GM12878 (cell line): ENCODE measurements around the gene MFAP4. TPM values are rescaled to one million over a fixed set of nuclear protein-coding genes. Genes with fewer than 3 reads are reported as not detected.

ENCODE experiments used
- CBFB ChIP-seq: IDR thresholded peaks from 2 replicates; pipeline ENCODE4 v1.6.1; 2016; ENCODE audit warnings: antibody characterized with exemption, low read depth
- CHD1 ChIP-seq: IDR thresholded peaks from 2 replicates; pipeline ENCODE4 v1.6.1; 2012; ENCODE audit warnings: low read depth, low read length, improper control_type of control experiment
- DPF2 ChIP-seq: fragments of 450-650 bp; IDR thresholded peaks from 2 replicates; pipeline ENCODE4 v1.6.1; 2017; ENCODE audit warnings: mild to moderate bottlenecking
- ESRRA ChIP-seq: IDR thresholded peaks from 2 replicates; pipeline ENCODE4 v1.6.1; 2012; ENCODE audit warnings: mild to moderate bottlenecking, low read length, improper control_type of control experiment
- FOXM1 ChIP-seq: IDR thresholded peaks from 2 replicates; pipeline ENCODE4 v1.6.1; 2012; ENCODE audit warnings: low read depth, mild to moderate bottlenecking, inconsistent platforms, low read length, moderate library complexity
- KLF5 ChIP-seq: fragments of 450-650 bp; IDR thresholded peaks from 2 replicates; pipeline ENCODE4 v1.6.1; 2014; ENCODE audit warnings: mild to moderate bottlenecking; ENCODE audit not compliant: partially characterized antibody
- PAX5 ChIP-seq: IDR thresholded peaks from 2 replicates; pipeline ENCODE4 v1.6.1; 2011; ENCODE audit warnings: low read depth, low read length, borderline replicate concordance
- SREBF2 ChIP-seq: IDR thresholded peaks from 2 replicates; pipeline ENCODE4 v1.6.1; 2012; ENCODE audit warnings: mild to moderate bottlenecking, low read length
- STAT1 ChIP-seq: fragments of 450-650 bp; conservative IDR thresholded peaks from 2 replicates; pipeline ENCODE4 v1.6.1; 2014; ENCODE audit warnings: antibody characterized with exemption, mild to moderate bottlenecking
- TCF7 ChIP-seq: IDR thresholded peaks from 2 replicates; pipeline ENCODE4 v1.6.1; 2014; ENCODE audit warnings: antibody characterized with exemption, borderline replicate concordance
- YBX1 ChIP-seq: fragments of 450-650 bp; IDR thresholded peaks from 2 replicates; pipeline ENCODE4 v1.6.1; 2016; ENCODE audit warnings: antibody characterized with exemption
- ZBED1 ChIP-seq: IDR thresholded peaks from 2 replicates; pipeline ENCODE4 v1.6.1; 2016; ENCODE audit warnings: borderline replicate concordance
- ZNF622 ChIP-seq: fragments of 450-650 bp; IDR thresholded peaks from 2 replicates; pipeline ENCODE4 v1.6.1; 2017; ENCODE audit warnings: mild to moderate bottlenecking, inconsistent platforms
- ZSCAN29 ChIP-seq: fragments of 450-650 bp; IDR thresholded peaks from 2 replicates; pipeline ENCODE4 v1.6.1; 2017; ENCODE audit warnings: mild to moderate bottlenecking, moderate library complexity
- polyA plus RNA-seq, 11 experiments: library from polyadenylated mRNA; depleted of rRNA in 4 of 11; unstranded in 6 of 11; stranded (reverse) in 5 of 11; fragments of >200 nt; fragmentation: Nextera tagmentation in 4 of 11; fragmentation: Illumina TruSeq in 1 of 11; extraction: Ambion mirVana in 4 of 11; extraction: Trizol in 1 of 11; gene quantifications; 1 replicate in 1 of 11; 2 replicates in 10 of 11; pipeline versions ENCODE4 v1.2.1 to v1.2.3, GENCODE V29; 2011 to 2016; ENCODE audit warnings: inconsistent platforms in 2 of 11, missing spikeins in 2 of 11, low read depth in 1 of 11
- total RNA-seq, 4 experiments: library from RNA; depleted of rRNA in 3 of 4; stranded (reverse); fragments of >200 nt in 3 of 4; fragmentation: Illumina TruSeq in 1 of 4; extraction: Trizol in 1 of 4; gene quantifications; 2 replicates each; pipeline versions ENCODE4 v1.2.1 to v1.2.3, GENCODE V29; 2013 to 2021
- TF ChIP-seq, protein P1 (sequence below): IDR thresholded peaks from 2 replicates; pipeline ENCODE4 v1.6.1; 2011; ENCODE audit warnings: borderline replicate concordance, low read depth, mild to moderate bottlenecking, moderate library complexity, mixed read lengths, low read length; ENCODE audit not compliant: insufficient read depth; ENCODE audit errors: extremely low read length
- TF ChIP-seq, protein P2 (sequence below): IDR thresholded peaks from 2 replicates; pipeline ENCODE4 v1.6.1; 2012; ENCODE audit warnings: low read depth, low read length, improper control_type of control experiment
- TF ChIP-seq, protein P3 (sequence below): fragments of 450-650 bp; formaldehyde crosslinking; IDR thresholded peaks from 2 replicates; pipeline ENCODE4 v1.4.0; 2022; ENCODE audit warnings: mild to moderate bottlenecking, moderate library complexity
- TF ChIP-seq, protein P4 (sequence below): fragments of 450-650 bp; formaldehyde crosslinking; IDR thresholded peaks from 2 replicates; pipeline ENCODE4 v1.5.0; 2022; ENCODE audit warnings: mild to moderate bottlenecking, missing genetic modification characterization
- TF ChIP-seq, protein P5 (sequence below): fragments of 450-650 bp; IDR thresholded peaks from 2 replicates; pipeline ENCODE4 v1.6.1; 2016; ENCODE audit warnings: mild to moderate bottlenecking

MFAP4 gene
- total and polyA plus RNA-seq, 10 of the 15 experiments (the other 5 are each of a cell fraction or from before 2014, with no cell fraction given) = 0.08 to 0.28 (median 0.09) TPM; not detected in 7

DNA sequence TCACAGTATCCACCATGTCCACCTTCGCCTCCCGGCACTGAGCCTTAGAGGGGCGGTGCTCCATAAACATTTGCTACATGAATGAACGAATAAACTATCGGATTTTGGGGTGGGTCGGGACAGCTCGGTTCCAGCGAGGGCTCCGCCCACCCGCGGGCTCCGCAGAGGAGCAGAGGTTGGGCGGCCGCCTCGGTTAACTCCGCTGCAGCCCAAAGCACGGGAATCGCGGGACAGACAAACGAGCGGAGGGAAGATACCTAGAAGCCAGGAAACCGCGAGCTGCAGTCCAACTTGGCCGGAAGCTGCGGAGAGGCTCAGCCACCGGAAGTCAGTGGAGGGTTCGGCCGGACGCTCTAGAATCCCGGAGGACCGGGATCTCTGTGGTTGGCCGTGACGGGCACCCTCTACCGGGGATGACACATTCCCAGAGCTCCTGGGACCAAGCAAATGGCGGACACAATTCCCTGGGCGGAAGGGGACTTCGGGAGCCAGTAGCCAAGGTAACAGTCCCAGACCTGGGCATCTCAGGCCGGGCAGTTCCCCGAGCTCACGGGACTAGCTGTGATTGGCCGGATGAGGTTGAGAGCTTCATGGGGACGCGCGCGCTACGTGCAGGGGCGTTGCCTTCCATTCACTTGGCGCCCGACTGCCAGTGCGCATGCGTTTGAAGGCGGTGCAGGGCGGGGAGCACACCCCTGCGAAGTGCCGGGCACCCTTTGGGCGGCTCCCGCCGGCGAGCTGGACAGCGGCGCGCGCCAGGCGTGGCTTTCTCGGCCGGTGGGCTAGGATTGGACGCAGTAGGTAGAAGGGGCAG, 9.2 kb downstream of the MFAP4 start (continued):
- no peak for TF ChIP-seq CHD1
- TF ChIP-seq PAX5 = peak; percentile 34; the same call in 1 of the 2 replicates
- TF ChIP-seq DPF2 = 0 out of 2 replicates have a peak, but pooled peaks have one; percentile 24
- TF ChIP-seq FOXM1 = no peak
- TF ChIP-seq ZSCAN29 = no peak
- TF ChIP-seq, protein P1, sequence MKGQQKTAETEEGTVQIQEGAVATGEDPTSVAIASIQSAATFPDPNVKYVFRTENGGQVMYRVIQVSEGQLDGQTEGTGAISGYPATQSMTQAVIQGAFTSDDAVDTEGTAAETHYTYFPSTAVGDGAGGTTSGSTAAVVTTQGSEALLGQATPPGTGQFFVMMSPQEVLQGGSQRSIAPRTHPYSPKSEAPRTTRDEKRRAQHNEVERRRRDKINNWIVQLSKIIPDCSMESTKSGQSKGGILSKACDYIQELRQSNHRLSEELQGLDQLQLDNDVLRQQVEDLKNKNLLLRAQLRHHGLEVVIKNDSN = no peak
- no peak for TF ChIP-seq YBX1
- TF ChIP-seq ZNF622 = no peak
- TF ChIP-seq, protein P2, sequence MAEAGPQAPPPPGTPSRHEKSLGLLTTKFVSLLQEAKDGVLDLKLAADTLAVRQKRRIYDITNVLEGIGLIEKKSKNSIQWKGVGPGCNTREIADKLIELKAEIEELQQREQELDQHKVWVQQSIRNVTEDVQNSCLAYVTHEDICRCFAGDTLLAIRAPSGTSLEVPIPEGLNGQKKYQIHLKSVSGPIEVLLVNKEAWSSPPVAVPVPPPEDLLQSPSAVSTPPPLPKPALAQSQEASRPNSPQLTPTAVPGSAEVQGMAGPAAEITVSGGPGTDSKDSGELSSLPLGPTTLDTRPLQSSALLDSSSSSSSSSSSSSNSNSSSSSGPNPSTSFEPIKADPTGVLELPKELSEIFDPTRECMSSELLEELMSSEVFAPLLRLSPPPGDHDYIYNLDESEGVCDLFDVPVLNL = peak; percentile 67; the same call in 1 of the 2 replicates
- TF ChIP-seq KLF5 = no peak
- peak; percentile 88 for TF ChIP-seq CBFB
- TF ChIP-seq, protein P3, sequence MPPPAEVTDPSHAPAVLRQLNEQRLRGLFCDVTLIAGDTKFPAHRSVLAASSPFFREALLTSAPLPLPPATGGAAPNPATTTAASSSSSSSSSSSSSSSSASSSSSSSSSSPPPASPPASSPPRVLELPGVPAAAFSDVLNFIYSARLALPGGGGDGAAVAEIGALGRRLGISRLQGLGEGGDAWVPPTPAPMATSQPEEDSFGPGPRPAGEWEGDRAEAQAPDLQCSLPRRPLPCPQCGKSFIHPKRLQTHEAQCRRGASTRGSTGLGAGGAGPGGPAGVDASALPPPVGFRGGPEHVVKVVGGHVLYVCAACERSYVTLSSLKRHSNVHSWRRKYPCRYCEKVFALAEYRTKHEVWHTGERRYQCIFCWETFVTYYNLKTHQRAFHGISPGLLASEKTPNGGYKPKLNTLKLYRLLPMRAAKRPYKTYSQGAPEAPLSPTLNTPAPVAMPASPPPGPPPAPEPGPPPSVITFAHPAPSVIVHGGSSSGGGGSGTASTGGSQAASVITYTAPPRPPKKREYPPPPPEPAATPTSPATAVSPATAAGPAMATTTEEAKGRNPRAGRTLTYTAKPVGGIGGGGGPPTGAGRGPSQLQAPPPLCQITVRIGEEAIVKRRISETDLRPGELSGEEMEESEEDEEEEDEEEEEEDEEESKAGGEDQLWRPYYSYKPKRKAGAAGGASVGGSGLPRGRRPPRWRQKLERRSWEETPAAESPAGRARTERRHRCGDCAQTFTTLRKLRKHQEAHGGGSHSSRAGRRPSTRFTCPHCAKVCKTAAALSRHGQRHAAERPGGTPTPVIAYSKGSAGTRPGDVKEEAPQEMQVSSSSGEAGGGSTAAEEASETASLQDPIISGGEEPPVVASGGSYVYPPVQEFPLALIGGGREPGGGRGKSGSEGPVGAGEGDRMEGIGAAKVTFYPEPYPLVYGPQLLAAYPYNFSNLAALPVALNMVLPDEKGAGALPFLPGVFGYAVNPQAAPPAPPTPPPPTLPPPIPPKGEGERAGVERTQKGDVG = no peak
- TF ChIP-seq SREBF2 = no peak
- TF ChIP-seq, protein P4, sequence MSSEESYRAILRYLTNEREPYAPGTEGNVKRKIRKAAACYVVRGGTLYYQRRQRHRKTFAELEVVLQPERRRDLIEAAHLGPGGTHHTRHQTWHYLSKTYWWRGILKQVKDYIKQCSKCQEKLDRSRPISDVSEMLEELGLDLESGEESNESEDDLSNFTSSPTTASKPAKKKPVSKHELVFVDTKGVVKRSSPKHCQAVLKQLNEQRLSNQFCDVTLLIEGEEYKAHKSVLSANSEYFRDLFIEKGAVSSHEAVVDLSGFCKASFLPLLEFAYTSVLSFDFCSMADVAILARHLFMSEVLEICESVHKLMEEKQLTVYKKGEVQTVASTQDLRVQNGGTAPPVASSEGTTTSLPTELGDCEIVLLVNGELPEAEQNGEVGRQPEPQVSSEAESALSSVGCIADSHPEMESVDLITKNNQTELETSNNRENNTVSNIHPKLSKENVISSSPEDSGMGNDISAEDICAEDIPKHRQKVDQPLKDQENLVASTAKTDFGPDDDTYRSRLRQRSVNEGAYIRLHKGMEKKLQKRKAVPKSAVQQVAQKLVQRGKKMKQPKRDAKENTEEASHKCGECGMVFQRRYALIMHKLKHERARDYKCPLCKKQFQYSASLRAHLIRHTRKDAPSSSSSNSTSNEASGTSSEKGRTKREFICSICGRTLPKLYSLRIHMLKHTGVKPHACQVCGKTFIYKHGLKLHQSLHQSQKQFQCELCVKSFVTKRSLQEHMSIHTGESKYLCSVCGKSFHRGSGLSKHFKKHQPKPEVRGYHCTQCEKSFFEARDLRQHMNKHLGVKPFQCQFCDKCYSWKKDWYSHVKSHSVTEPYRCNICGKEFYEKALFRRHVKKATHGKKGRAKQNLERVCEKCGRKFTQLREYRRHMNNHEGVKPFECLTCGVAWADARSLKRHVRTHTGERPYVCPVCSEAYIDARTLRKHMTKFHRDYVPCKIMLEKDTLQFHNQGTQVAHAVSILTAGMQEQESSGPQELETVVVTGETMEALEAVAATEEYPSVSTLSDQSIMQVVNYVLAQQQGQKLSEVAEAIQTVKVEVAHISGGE (CRISPR knock-in tag) = no peak
- no peak for TF ChIP-seq ZBED1
- TF ChIP-seq TCF7 = no peak
- TF ChIP-seq STAT1 = 0 out of 2 replicates have a peak, but pooled peaks have one; percentile 15
- TF ChIP-seq, protein P5, sequence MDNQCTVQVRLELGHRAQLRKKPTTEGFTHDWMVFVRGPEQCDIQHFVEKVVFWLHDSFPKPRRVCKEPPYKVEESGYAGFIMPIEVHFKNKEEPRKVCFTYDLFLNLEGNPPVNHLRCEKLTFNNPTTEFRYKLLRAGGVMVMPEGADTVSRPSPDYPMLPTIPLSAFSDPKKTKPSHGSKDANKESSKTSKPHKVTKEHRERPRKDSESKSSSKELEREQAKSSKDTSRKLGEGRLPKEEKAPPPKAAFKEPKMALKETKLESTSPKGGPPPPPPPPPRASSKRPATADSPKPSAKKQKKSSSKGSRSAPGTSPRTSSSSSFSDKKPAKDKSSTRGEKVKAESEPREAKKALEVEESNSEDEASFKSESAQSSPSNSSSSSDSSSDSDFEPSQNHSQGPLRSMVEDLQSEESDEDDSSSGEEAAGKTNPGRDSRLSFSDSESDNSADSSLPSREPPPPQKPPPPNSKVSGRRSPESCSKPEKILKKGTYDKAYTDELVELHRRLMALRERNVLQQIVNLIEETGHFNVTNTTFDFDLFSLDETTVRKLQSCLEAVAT = peak; percentile 72; the same call in 1 of the 2 replicates
- peak; percentile 53; the same call in 1 of the 2 replicates for TF ChIP-seq ESRRA
